HEK293 (cell line): ENCODE results near the gene GATAD2A.

Source experiments
- CTCF ChIA-PET: fragments of 350-600 bp; formaldehyde crosslinking; extraction: SDS; loops from one replicate; lab custom pipeline; 2021; ENCODE audit warnings: antibody characterized with exemption; lab: Yijun Ruan, JAX
- POLR2A ChIA-PET: fragments of 300-600 bp; formaldehyde crosslinking; extraction: SDS; loops from one replicate; lab custom pipeline; 2020; ENCODE audit warnings: antibody characterized with exemption, inconsistent platforms; lab: Yijun Ruan, JAX
- H3K27ac ChIP-seq: fragments of 200-500 bp; sonication (Bioruptor generic); 2 replicates; pipeline ENCODE4 v1.5.1; 2014; ENCODE audit warnings: low read depth, low read length, control low read depth, inconsistent platforms; ENCODE audit errors: extremely low read depth
- H3K36me3 ChIP-seq, 2 experiments: fragments of 200-500 bp in 1 of 2; sonication (Bioruptor generic) in 1 of 2; 1 replicate in 1 of 2; 2 replicates in 1 of 2; pipeline ENCODE4 v1.5.1; 2014 to 2017; ENCODE audit warnings: inconsistent platforms in 2 of 2, low read length in 2 of 2; ENCODE audit not compliant: control insufficient read depth in 2 of 2, insufficient read depth in 1 of 2
- H3K4me1 ChIP-seq: fragments of 200-500 bp; sonication (Bioruptor generic); 2 replicates; pipeline ENCODE4 v1.5.1; 2014; ENCODE audit warnings: mild to moderate bottlenecking, low read length, inconsistent platforms; ENCODE audit not compliant: control insufficient read depth, insufficient read depth
- H3K4me3 ChIP-seq: 2 replicates; pipeline ENCODE4 v1.5.1; 2011; ENCODE audit warnings: low read depth, mild to moderate bottlenecking, control low read depth, low read length, moderate library complexity
- H3K9me3 ChIP-seq: fragments of 200-500 bp; sonication (Bioruptor generic); 2 replicates; pipeline ENCODE4 v1.5.1; 2014; ENCODE audit warnings: low read depth, low read length, inconsistent platforms; ENCODE audit not compliant: control insufficient read depth, insufficient read depth
- KLF16 ChIP-seq: fragments of 450-650 bp; formaldehyde crosslinking; IDR thresholded peaks from 2 replicates; pipeline ENCODE4 v1.5.1; 2017; ENCODE audit warnings: missing biosample characterization, missing genetic modification characterization
- KLF8 ChIP-seq: fragments of 450-650 bp; formaldehyde crosslinking; IDR thresholded peaks from 2 replicates; pipeline ENCODE4 v1.5.1; 2016; ENCODE audit warnings: missing biosample characterization, missing genetic modification characterization
- PRDM4 ChIP-seq: fragments of 450-650 bp; formaldehyde crosslinking; IDR thresholded peaks from 2 replicates; pipeline ENCODE4 v1.5.1; 2017; ENCODE audit warnings: missing biosample characterization, missing genetic modification characterization
- SCRT2 ChIP-seq: fragments of 450-650 bp; formaldehyde crosslinking; IDR thresholded peaks from 2 replicates; pipeline ENCODE4 v1.5.1; 2016; ENCODE audit warnings: missing biosample characterization, missing genetic modification characterization
- TRIM28 ChIP-seq: IDR thresholded peaks from 2 replicates; pipeline ENCODE4 v1.6.1; 2011; ENCODE audit warnings: low read length, control low read depth, borderline replicate concordance
- ZBTB17 ChIP-seq: fragments of 450-650 bp; formaldehyde crosslinking; IDR thresholded peaks from 2 replicates; pipeline ENCODE4 v1.5.1; 2016; ENCODE audit warnings: missing biosample characterization, missing genetic modification characterization
- ZIC2 ChIP-seq: fragments of 450-650 bp; formaldehyde crosslinking; IDR thresholded peaks from 2 replicates; pipeline ENCODE4 v1.5.1; 2016; ENCODE audit warnings: missing biosample characterization, missing genetic modification characterization
- ZNF138 ChIP-seq: fragments of 450-650 bp; formaldehyde crosslinking; IDR thresholded peaks from 2 replicates; pipeline ENCODE4 v1.5.1; 2016; ENCODE audit warnings: missing biosample characterization, missing genetic modification characterization, borderline replicate concordance
- ZNF174 ChIP-seq: fragments of 450-650 bp; formaldehyde crosslinking; IDR thresholded peaks from 2 replicates; pipeline ENCODE4 v1.5.0; 2017; ENCODE audit warnings: missing biosample characterization, mild to moderate bottlenecking, missing genetic modification characterization
- ZNF2 ChIP-seq: fragments of 450-650 bp; formaldehyde crosslinking; IDR thresholded peaks from 2 replicates; pipeline ENCODE4 v1.5.1; 2016; ENCODE audit warnings: missing biosample characterization, missing genetic modification characterization
- ZNF248 ChIP-seq: fragments of 450-650 bp; formaldehyde crosslinking; IDR thresholded peaks from 2 replicates; pipeline ENCODE4 v1.5.1; 2017; ENCODE audit warnings: missing biosample characterization, missing genetic modification characterization
- ZNF341 ChIP-seq: fragments of 450-650 bp; formaldehyde crosslinking; IDR thresholded peaks from 2 replicates; pipeline ENCODE4; 2016; ENCODE audit warnings: low read depth, missing biosample characterization, missing genetic modification characterization
- ZNF426 ChIP-seq: fragments of 450-650 bp; formaldehyde crosslinking; IDR thresholded peaks from 2 replicates; pipeline ENCODE4 v1.5.1; 2017; ENCODE audit warnings: missing biosample characterization, missing genetic modification characterization, mild to moderate bottlenecking, inconsistent platforms, moderate library complexity
- ZNF560 ChIP-seq: fragments of 450-650 bp; formaldehyde crosslinking; IDR thresholded peaks from 2 replicates; pipeline ENCODE4 v1.5.1; 2017; ENCODE audit warnings: missing biosample characterization, missing genetic modification characterization, borderline replicate concordance
- ZNF571 ChIP-seq: fragments of 450-650 bp; formaldehyde crosslinking; IDR thresholded peaks from 2 replicates; pipeline ENCODE4 v1.5.0; 2017; ENCODE audit warnings: missing biosample characterization, missing genetic modification characterization
- ZNF580 ChIP-seq: fragments of 450-650 bp; formaldehyde crosslinking; IDR thresholded peaks from 2 replicates; pipeline ENCODE4 v1.5.1; 2016; ENCODE audit warnings: missing biosample characterization, missing genetic modification characterization
- ZNF785 ChIP-seq: fragments of 450-650 bp; formaldehyde crosslinking; IDR thresholded peaks from 2 replicates; pipeline ENCODE4 v1.5.1; 2016; ENCODE audit warnings: missing biosample characterization, missing genetic modification characterization
- ZSCAN23 ChIP-seq: fragments of 450-650 bp; formaldehyde crosslinking; IDR thresholded peaks from 2 replicates; pipeline ENCODE4 v1.5.1; 2016; ENCODE audit warnings: missing biosample characterization, missing genetic modification characterization
- ZSCAN30 ChIP-seq: fragments of 450-650 bp; IDR thresholded peaks from 2 replicates; pipeline ENCODE4 v1.5.1; 2018; ENCODE audit warnings: missing biosample characterization, mild to moderate bottlenecking, missing genetic modification characterization, moderate library complexity

GATAD2A gene

GRCh38 chr19:19543101-19543500 is 137.6 kb downstream of the GATAD2A start (continued):
- TF ChIP-seq ZNF174 (tag by site-specific recombination) = no peak
- no peak for TF ChIP-seq TRIM28
- no peak for TF ChIP-seq ZBTB17 (tag by site-specific recombination)
- TF ChIP-seq ZNF571 (tag by site-specific recombination) = no peak
- no peak for TF ChIP-seq ZNF248 (tag by site-specific recombination)
- TF ChIP-seq ZNF785 (tag by site-specific recombination) = no peak
- TF ChIP-seq ZNF580 (tag by site-specific recombination) = no peak
- no peak for TF ChIP-seq ZNF426 (tag by site-specific recombination)
- no peak for TF ChIP-seq PRDM4 (tag by site-specific recombination)
- TF ChIP-seq, all 188 proteins: peak for 0

GRCh38 chr19:19543640-19544039 is 138.2 kb downstream of the GATAD2A start:
- no peaks in the 10 kb centered on the region for H3K36me3 ChIP-seq
- POLR2A ChIA-PET = no interaction called here
- no peak overlapping the region for H3K27ac ChIP-seq
- H3K4me1 ChIP-seq = no peaks in the 10 kb centered on the region; the same call in 1 of the 2 replicates
- no peak overlapping the region for H3K4me3 ChIP-seq
- TF ChIP-seq ZSCAN23 (tag by site-specific recombination) (no peak), KLF8 (tag by site-specific recombination) (no peak), ZNF2 (tag by site-specific recombination) (no peak), ZNF341 (tag by site-specific recombination) (no peak), ZIC2 (tag by site-specific recombination) (no peak), ZNF138 (tag by site-specific recombination) (no peak)
- TF ChIP-seq, all 188 proteins: peak for 0
- no peaks in the 10 kb centered on the region for H3K9me3 ChIP-seq
- CTCF ChIA-PET = interaction anchor here (1.2 kb wide), 1 partner anchor 9 kb away, joined by 6 read pairs; no protein-coding TSS in a partner anchor

GRCh38 chr19:19544257-19544953 is 138.9 kb downstream of the GATAD2A start:
- TF ChIP-seq SCRT2 (tag by site-specific recombination) = no peak
- TF ChIP-seq ZSCAN30 = no peak
- ChIA-PET POLR2A (no interaction called here), CTCF (no interaction called here)
- no peak overlapping the region for H3K27ac ChIP-seq
- H3K9me3 ChIP-seq = no peaks in the 10 kb centered on the region
- H3K4me3 ChIP-seq = no peak overlapping the region
- H3K36me3 ChIP-seq = no peaks in the 10 kb centered on the region
- H3K4me1 ChIP-seq = no peaks in the 10 kb centered on the region

GRCh38 chr19:19544954-19545591 is 139.6 kb downstream of the GATAD2A start:
- Histone ChIP-seq H3K4me1 (no peaks in the 10 kb centered on the region), H3K4me3 (no peak overlapping the region), H3K36me3 (no peaks in the 10 kb centered on the region), H3K27ac (no peak overlapping the region), H3K9me3 (no peaks in the 10 kb centered on the region)
- CTCF ChIA-PET = no interaction called here
- POLR2A ChIA-PET = no interaction called here
- no peak for TF ChIP-seq ZNF560 (tag by site-specific recombination)
- TF ChIP-seq KLF16 (tag by site-specific recombination) = no peak
